Measurements from ENCODE around the gene ALDH1A3.

ALDH1A3 gene

GRCh38 chr15:100881573-100882336, 2.1 kb downstream of the ALDH1A3 start:
- DNase-seq (ENCODE audit: low read depth, low spot score) = no peak

GRCh38 chr15:100885116-100885515, 5.5 kb downstream of the ALDH1A3 start:
- no peak for DNase-seq (ENCODE audit: low read depth, low spot score)

GRCh38 chr15:100885811-100886210, 6.2 kb downstream of the ALDH1A3 start:
- DNase-seq (ENCODE audit: low read depth, low spot score) = no peak

GRCh38 chr15:100887211-100887913, 7.7 kb downstream of the ALDH1A3 start:
- DNase-seq (ENCODE audit: low read depth, low spot score) = no peak

GRCh38 chr15:100889385-100890050, 9.9 kb downstream of the ALDH1A3 start:
- DNase-seq (ENCODE audit: low read depth, low spot score) = no peak

GRCh38 chr15:100890051-100890720, 10.6 kb downstream of the ALDH1A3 start:
- DNase-seq (ENCODE audit: low read depth, low spot score) = no peak

- no peak for DNase-seq (ENCODE audit: low read depth, low spot score)
Observed at GRCh38 chr15:100890850-100891249, 11.2 kb downstream of the ALDH1A3 start.

GRCh38 chr15:100891307-100892012, 11.8 kb downstream of the ALDH1A3 start:
- DNase-seq (ENCODE audit: low read depth, low spot score) = no peak

GRCh38 chr15:100892013-100892355, 12.4 kb downstream of the ALDH1A3 start:
- DNase-seq (ENCODE audit: low read depth, low spot score) = no peak

GRCh38 chr15:100893261-100893963, 13.8 kb downstream of the ALDH1A3 start:
- DNase-seq (ENCODE audit: low read depth, low spot score) = no peak

GRCh38 chr15:100893964-100894295, 14.3 kb downstream of the ALDH1A3 start:
- no peak for DNase-seq (ENCODE audit: low read depth, low spot score)

GRCh38 chr15:100895721-100896120, 16.1 kb downstream of the ALDH1A3 start:
- no peak for DNase-seq (ENCODE audit: low read depth, low spot score)

GRCh38 chr15:100897221-100898151, 17.9 kb downstream of the ALDH1A3 start:
- no peak for DNase-seq (ENCODE audit: low read depth, low spot score)

- no peak for DNase-seq (ENCODE audit: low read depth, low spot score)
Observed at GRCh38 chr15:100898152-100898490, 18.5 kb downstream of the ALDH1A3 start.

GRCh38 chr15:100898661-100899462, 19.2 kb downstream of the ALDH1A3 start:
- DNase-seq (ENCODE audit: low read depth, low spot score) = no peak

GRCh38 chr15:100899601-100900000, 20.0 kb downstream of the ALDH1A3 start:
- no peak for DNase-seq (ENCODE audit: low read depth, low spot score)

- DNase-seq (ENCODE audit: low read depth, low spot score) = no peak
Observed at GRCh38 chr15:100900136-100900794, 20.6 kb downstream of the ALDH1A3 start.

GRCh38 chr15:100900795-100901169, 21.2 kb downstream of the ALDH1A3 start:
- no peak for DNase-seq (ENCODE audit: low read depth, low spot score)

- DNase-seq (ENCODE audit: low read depth, low spot score) = no peak
Observed at GRCh38 chr15:100901296-100901695, 21.7 kb downstream of the ALDH1A3 start.

Measured in smooth muscle cell of the brain vasculature (primary cell).